ENCODE data around the gene RABEP1.

- TF ChIP-seq CTCF (conservative IDR thresholded peaks at IDR 0.05; ENCODE audit: low read length), result no peak
- no peak for TF ChIP-seq EZH2phosphoT487 (IDR thresholded peaks at IDR 0.05; ENCODE audit: borderline replicate concordance)
Observed at GRCh38 chr17:5422505-5422904, 140.4 kb downstream of the RABEP1 start.
